Measurements from ENCODE around the gene IRF6.

Gene IRF6

DNA sequence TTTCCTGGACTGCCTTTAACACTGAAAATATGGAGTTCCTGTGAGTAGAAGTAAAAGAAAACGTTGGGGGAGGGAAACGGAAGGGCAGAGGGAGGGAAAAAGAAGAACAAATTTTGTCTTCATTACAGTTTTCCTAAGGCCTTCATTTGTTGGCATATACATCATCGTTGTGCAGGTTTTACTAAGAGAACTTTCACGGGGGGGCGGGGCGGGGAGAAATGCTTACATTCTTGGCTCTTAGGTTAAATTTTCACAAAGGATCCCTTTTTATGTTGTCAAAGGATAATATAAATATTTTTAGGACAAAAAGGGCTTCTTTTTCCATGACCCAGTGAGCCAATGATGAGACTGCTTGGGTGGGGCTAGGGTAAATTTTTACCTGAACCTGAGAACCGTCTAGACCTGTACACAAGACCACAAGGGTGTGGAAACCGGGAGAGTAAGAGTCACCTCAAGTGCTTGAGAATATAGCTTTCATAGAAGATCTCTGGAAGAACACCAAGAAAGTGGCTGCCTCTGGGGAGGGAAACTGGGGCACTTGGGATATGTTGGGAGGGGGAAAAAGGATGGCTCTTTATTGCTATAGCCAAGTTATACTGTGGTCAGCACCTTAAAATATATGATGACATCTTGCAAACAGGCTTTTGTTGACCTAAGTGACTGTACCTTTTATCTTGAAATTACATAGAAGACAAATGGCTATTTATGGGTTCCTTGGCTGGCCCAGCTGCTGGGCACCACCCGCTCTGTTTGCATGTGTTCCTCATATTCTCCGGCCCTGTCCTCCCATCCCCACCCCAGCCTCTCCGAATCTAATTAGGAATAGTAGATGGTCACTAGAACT lies 19.9 kb upstream of the IRF6 start:
- Histone ChIP-seq H3K36me3 (ENCODE audit: low read length) (peaks cover 5% of the 10 kb centered on the region; the same call in 1 of the 2 replicates), H3K9me3 (ENCODE audit: insufficient read depth, low read length) (no peaks in the 10 kb centered on the region), H3F3A (ENCODE audit: insufficient read depth) (0 out of 2 replicates have a peak, but pooled peaks cover 3% of the 10 kb centered on the region), H3K27me3 (ENCODE audit: low read length) (no peaks in the 10 kb centered on the region), H3K27ac (ENCODE audit: low read depth, low read length) (no peak overlapping the region), H3K4me2 (ENCODE audit: low read depth, low read length, poor library complexity, severe bottlenecking) (no peak overlapping the region), H2AFZ (ENCODE audit: low read depth, low read length, severe bottlenecking) (no peak overlapping the region), H3K4me3 (ENCODE audit: insufficient read depth, low read length, poor library complexity, severe bottlenecking) (no peak overlapping the region), H4K20me1 (ENCODE audit: low read depth, low read length) (no peaks in the 10 kb centered on the region), H3K9ac (ENCODE audit: low read length) (no peak overlapping the region), H3K9me2 (replicated peaks; ENCODE audit: insufficient read depth, low read length) (no peaks in the 10 kb centered on the region), H3K79me2 (ENCODE audit: insufficient read depth, low read length) (peaks cover 28% of the 10 kb centered on the region)
- TF ChIP-seq EZH2phosphoT487 (conservative IDR thresholded peaks at IDR 0.05; ENCODE audit: low read length): no peak
- TF ChIP-seq, protein P1, sequence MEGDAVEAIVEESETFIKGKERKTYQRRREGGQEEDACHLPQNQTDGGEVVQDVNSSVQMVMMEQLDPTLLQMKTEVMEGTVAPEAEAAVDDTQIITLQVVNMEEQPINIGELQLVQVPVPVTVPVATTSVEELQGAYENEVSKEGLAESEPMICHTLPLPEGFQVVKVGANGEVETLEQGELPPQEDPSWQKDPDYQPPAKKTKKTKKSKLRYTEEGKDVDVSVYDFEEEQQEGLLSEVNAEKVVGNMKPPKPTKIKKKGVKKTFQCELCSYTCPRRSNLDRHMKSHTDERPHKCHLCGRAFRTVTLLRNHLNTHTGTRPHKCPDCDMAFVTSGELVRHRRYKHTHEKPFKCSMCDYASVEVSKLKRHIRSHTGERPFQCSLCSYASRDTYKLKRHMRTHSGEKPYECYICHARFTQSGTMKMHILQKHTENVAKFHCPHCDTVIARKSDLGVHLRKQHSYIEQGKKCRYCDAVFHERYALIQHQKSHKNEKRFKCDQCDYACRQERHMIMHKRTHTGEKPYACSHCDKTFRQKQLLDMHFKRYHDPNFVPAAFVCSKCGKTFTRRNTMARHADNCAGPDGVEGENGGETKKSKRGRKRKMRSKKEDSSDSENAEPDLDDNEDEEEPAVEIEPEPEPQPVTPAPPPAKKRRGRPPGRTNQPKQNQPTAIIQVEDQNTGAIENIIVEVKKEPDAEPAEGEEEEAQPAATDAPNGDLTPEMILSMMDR (IDR thresholded peaks at IDR 0.05; ENCODE audit: insufficient read depth, low read length, poor library complexity, severe bottlenecking): no peak

DNA sequence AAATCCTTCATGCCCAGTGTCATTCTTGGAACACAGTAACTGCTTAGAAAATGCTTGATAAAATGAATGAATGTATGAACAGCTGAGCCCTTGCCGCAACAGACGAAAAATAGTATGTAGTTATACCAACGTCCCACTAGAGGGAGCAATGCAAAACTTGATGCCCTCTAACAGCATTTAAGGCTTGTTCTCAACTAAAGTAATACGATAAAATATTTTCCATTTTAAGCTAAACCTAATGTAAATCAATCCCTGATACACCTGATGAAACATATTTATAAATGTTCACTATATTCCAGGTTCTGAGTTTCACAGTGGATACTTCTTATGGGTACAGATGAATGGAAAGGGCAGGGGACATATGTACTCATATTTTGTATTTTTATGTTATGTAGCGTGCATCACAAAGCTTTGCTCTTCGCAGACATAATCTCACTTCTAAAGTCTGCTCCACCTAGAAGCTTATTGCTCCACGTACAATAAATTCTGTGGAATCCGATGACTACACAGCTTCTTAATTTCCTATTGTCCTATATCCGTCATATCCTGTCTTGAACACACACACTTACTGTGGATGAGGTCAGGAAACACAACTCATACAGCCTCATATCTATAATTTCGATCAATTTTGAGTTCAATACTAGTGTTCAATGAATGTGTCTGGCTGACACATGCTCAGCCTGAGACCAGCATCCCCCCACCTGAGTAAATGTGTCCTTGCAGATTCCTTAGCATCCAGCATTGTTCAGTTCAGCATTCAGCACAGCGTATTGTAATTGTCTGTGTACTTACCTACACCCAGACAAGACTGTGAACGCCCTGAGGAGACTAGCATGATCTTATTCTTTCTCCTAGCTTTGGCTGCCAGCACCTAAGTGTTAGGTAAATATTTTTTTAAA lies 17.4 kb upstream of the IRF6 start:
- Histone ChIP-seq H2AFZ (ENCODE audit: low read depth, low read length, severe bottlenecking) (peak overlapping the region; percentile 61), H3K27ac (ENCODE audit: low read depth, low read length) (no peak overlapping the region), H3K27me3 (ENCODE audit: low read length) (no peaks in the 10 kb centered on the region), H3K36me3 (ENCODE audit: low read length) (no peaks in the 10 kb centered on the region), H3K9me2 (replicated peaks; ENCODE audit: insufficient read depth, low read length) (no peaks in the 10 kb centered on the region), H3K79me2 (ENCODE audit: insufficient read depth, low read length) (peaks cover 5% of the 10 kb centered on the region; the same call in 1 of the 2 replicates), H3K4me3 (ENCODE audit: insufficient read depth, low read length, poor library complexity, severe bottlenecking) (no peak overlapping the region), H3K9ac (ENCODE audit: low read length) (no peak overlapping the region), H3F3A (ENCODE audit: insufficient read depth) (no peaks in the 10 kb centered on the region), H3K4me2 (ENCODE audit: low read depth, low read length, poor library complexity, severe bottlenecking) (peak overlapping the region; percentile 12), H4K20me1 (ENCODE audit: low read depth, low read length) (no peaks in the 10 kb centered on the region), H3K9me3 (ENCODE audit: insufficient read depth, low read length) (no peaks in the 10 kb centered on the region)
- TF ChIP-seq EZH2phosphoT487 (conservative IDR thresholded peaks at IDR 0.05; ENCODE audit: low read length): no peak
- TF ChIP-seq, protein P1 (IDR thresholded peaks at IDR 0.05; ENCODE audit: insufficient read depth, low read length, poor library complexity, severe bottlenecking): peak; percentile 47

DNA sequence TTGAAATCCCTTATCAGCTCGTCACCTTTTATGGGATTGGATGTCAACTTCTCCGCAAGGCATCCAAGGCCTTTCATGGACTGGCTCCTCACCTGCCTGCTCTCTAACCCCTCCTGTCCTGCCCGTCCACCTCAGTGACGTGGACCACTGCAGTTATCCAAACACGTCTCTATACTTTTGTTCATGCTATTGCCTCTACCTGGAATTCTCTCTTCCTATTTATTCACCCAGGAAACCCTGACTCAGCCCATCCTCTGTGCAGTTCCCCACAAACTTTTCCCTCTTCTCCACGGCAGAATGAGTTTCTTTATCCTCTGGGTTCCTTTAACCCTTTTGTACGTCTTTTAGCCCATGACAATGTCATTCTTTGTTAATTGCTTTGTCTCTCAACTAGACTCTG lies 16.8 kb upstream of the IRF6 start:
- Histone ChIP-seq H3K36me3 (ENCODE audit: low read length) (no peaks in the 10 kb centered on the region), H3K4me2 (ENCODE audit: low read depth, low read length, poor library complexity, severe bottlenecking) (no peak overlapping the region), H3K27me3 (ENCODE audit: low read length) (no peaks in the 10 kb centered on the region), H3K4me3 (ENCODE audit: insufficient read depth, low read length, poor library complexity, severe bottlenecking) (no peak overlapping the region), H4K20me1 (ENCODE audit: low read depth, low read length) (no peaks in the 10 kb centered on the region), H3K9ac (ENCODE audit: low read length) (no peak overlapping the region), H3K79me2 (ENCODE audit: insufficient read depth, low read length) (no peaks in the 10 kb centered on the region), H3K9me3 (ENCODE audit: insufficient read depth, low read length) (no peaks in the 10 kb centered on the region), H3K9me2 (replicated peaks; ENCODE audit: insufficient read depth, low read length) (no peaks in the 10 kb centered on the region), H3K27ac (ENCODE audit: low read depth, low read length) (no peak overlapping the region), H3F3A (ENCODE audit: insufficient read depth) (no peaks in the 10 kb centered on the region), H2AFZ (ENCODE audit: low read depth, low read length, severe bottlenecking) (no peak overlapping the region)
- TF ChIP-seq, protein P1 (IDR thresholded peaks at IDR 0.05; ENCODE audit: insufficient read depth, low read length, poor library complexity, severe bottlenecking): no peak
- TF ChIP-seq EZH2phosphoT487 (conservative IDR thresholded peaks at IDR 0.05; ENCODE audit: low read length): no peak

All from SU-DHL-6 (cell line).